HFFc6 (cell line): ENCODE measurements around the gene DGKH. TPM values are rescaled to one million over a fixed set of nuclear protein-coding genes. Genes with fewer than 3 reads are reported as not detected.

Experiments
- DNase-seq: peaks from one replicate; pipeline ENCODE4 v3.0.0-alpha.2; 2018
- H3K27ac Mint-ChIP-seq: 2 replicates; pipeline ENCODE4 v1.8.0; 2020; ENCODE audit warnings: mild to moderate bottlenecking, mixed read lengths
- H3K27me3 Mint-ChIP-seq: 2 replicates; pipeline ENCODE4 v1.8.0; 2021; ENCODE audit warnings: mild to moderate bottlenecking, moderate library complexity, mixed read lengths; ENCODE audit not compliant: insufficient read depth
- H3K36me3 Mint-ChIP-seq: 2 replicates; pipeline ENCODE4 v1.8.0; 2021; ENCODE audit warnings: low read depth, mixed read lengths
- H3K4me1 Mint-ChIP-seq: 2 replicates; pipeline ENCODE4 v1.8.0; 2020; ENCODE audit warnings: low read depth, mixed read lengths
- H3K4me3 Mint-ChIP-seq: 2 replicates; pipeline ENCODE4 v1.8.0; 2020; ENCODE audit warnings: mild to moderate bottlenecking, moderate library complexity, mixed read lengths
- H3K9me3 Mint-ChIP-seq: 2 replicates; pipeline ENCODE4 v1.8.0; 2020; ENCODE audit warnings: mild to moderate bottlenecking, mixed read lengths
- CTCF ChIP-seq: fragments of 200-600 bp; sonication (generic); IDR thresholded peaks from 2 replicates; pipeline ENCODE4 v1.5.0; 2021; ENCODE audit warnings: antibody characterized with exemption, mild to moderate bottlenecking
- total RNA-seq, 6 experiments: library from RNA; stranded (reverse); fragmentation: NEBNext Ultra II Directional; extraction: Animal tissue kit (Norgen Biotek cat#: 25700); gene quantifications; 2 replicates in 1 of 6; 3 replicates in 5 of 6; pipeline ENCODE4 v1.2.3, GENCODE V29; 2021

DGKH gene
- total RNA-seq, 6 experiments from 2014 or later = 6.9 to 8.7 (median 7.8) TPM

- Mint-ChIP-seq H3K27ac (no peak overlapping the region), H3K9me3 (no peaks in the 10 kb centered on the region), H3K36me3 (peaks cover 5% of the 10 kb centered on the region; the same call in 1 of the 2 replicates), H3K4me3 (no peak overlapping the region), H3K27me3 (no peaks in the 10 kb centered on the region), H3K4me1 (peaks cover 40% of the 10 kb centered on the region)
- DNase-seq = no peak
- TF ChIP-seq CTCF = no peak
These were observed 52.5 kb downstream of the DGKH start for GRCh38 chr13:42100960-42101359.

- Mint-ChIP-seq H3K4me3 (no peak overlapping the region), H3K27ac (no peak overlapping the region), H3K9me3 (no peaks in the 10 kb centered on the region), H3K4me1 (peaks cover 51% of the 10 kb centered on the region), H3K36me3 (peaks cover 4% of the 10 kb centered on the region; the same call in 1 of the 2 replicates), H3K27me3 (no peaks in the 10 kb centered on the region; the same call in 1 of the 2 replicates)
- TF ChIP-seq CTCF = no peak
- DNase-seq = no peak
These were observed 53.6 kb downstream of the DGKH start for GRCh38 chr13:42101821-42102585.

- no peaks in the 10 kb centered on the region for H3K36me3 Mint-ChIP-seq
- H3K27ac Mint-ChIP-seq = peak overlapping the region; percentile 2; the same call in 1 of the 2 replicates
- peaks cover 3% of the 10 kb centered on the region; the same call in 1 of the 2 replicates for H3K27me3 Mint-ChIP-seq
- TF ChIP-seq CTCF = no peak
- H3K9me3 Mint-ChIP-seq = no peaks in the 10 kb centered on the region
- no peak overlapping the region for H3K4me3 Mint-ChIP-seq
- DNase-seq = no peak
- peaks cover 55% of the 10 kb centered on the region for H3K4me1 Mint-ChIP-seq
These were observed 54.8 kb downstream of the DGKH start for GRCh38 chr13:42102961-42103865.

GRCh38 chr13:42106998-42107397 lies 58.5 kb downstream of the DGKH start:
- no peaks in the 10 kb centered on the region for H3K9me3 Mint-ChIP-seq
- H3K27me3 Mint-ChIP-seq = peaks cover 3% of the 10 kb centered on the region; the same call in 1 of the 2 replicates
- no peak for DNase-seq
- no peak overlapping the region for H3K27ac Mint-ChIP-seq
- H3K36me3 Mint-ChIP-seq = no peaks in the 10 kb centered on the region
- H3K4me1 Mint-ChIP-seq = peaks cover 54% of the 10 kb centered on the region
- no peak overlapping the region for H3K4me3 Mint-ChIP-seq
- TF ChIP-seq CTCF = no peak

- H3K4me3 Mint-ChIP-seq = no peak overlapping the region
- no peaks in the 10 kb centered on the region for H3K36me3 Mint-ChIP-seq
- peaks cover 52% of the 10 kb centered on the region for H3K4me1 Mint-ChIP-seq
- H3K27ac Mint-ChIP-seq = no peak overlapping the region
- no peak for DNase-seq
- H3K9me3 Mint-ChIP-seq = no peaks in the 10 kb centered on the region
- TF ChIP-seq CTCF = no peak
- H3K27me3 Mint-ChIP-seq = peaks cover 5% of the 10 kb centered on the region
These were observed 59.0 kb downstream of the DGKH start for GRCh38 chr13:42107421-42107820.
